DND-41 (cell line): ENCODE measurements around the gene BRCC3.

Experiments
- CTCF ChIP-seq: IDR thresholded peaks from 2 replicates; pipeline ENCODE4 v1.5.1; 2012; ENCODE audit warnings: borderline replicate concordance, low read length, moderate library complexity, mild to moderate bottlenecking; ENCODE audit not compliant: poor library complexity, severe bottlenecking; ENCODE audit errors: extremely low read depth
- EZH2 ChIP-seq: IDR thresholded peaks from 3 replicates; pipeline ENCODE4 v1.6.1; 2012; ENCODE audit warnings: borderline replicate concordance, low read depth, mild to moderate bottlenecking, moderate library complexity, low read length, inconsistent platforms; ENCODE audit not compliant: severe bottlenecking

GRCh38 chrX:155035688-155036087, 35.6 kb upstream of the BRCC3 start:
- TF ChIP-seq CTCF (no peak), EZH2 (no peak)
